ENCODE measurements around the gene NOP14.
"Not testable (repeated sequence)": the region's sequence is repeated elsewhere in the genome, so short reads cannot be mapped to it uniquely, and the experiment has no call there.

The NOP14 gene

DNA sequence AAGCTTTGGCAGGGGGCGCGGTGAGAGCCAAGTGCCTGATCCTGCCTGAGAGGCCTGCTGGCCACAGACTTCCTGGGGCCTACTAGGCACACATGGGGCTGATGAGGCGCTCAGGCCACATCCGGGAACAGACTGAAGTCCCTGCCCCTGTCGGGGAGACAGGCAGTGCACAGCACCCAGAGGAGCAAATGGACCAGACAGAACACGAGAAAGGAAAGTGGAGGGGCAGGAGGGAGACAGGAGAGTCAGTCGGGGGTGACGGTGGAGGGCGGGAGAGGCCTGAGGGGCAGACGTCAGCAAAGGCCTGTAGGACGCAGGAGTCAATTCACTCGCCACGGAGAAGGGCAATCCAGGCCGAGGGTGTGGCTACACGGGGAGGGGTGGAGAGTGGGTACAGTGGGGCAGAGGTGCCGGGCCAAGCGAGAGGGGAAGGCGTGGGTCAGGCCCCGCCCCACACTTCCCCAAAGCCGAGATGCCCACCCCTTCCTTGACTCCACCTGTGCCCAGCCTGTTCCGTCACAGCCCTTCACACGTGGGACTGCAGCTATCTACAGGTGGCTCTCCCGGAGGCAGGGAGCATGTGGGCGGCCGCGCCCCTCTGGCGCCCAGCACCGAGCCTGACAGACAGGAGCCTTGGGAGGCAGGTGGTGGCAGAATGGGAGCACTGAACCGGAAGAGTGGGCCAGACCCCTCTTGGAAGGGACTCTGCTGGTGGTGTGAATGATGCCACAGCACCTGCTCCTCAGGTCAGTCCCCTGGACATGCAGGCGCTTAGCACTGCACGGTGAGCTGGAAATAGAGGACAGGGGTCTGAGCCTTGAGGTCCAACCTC, 20.5 kb downstream of the NOP14 start:
- H3K36me3 ChIP-seq (ENCODE audit: control insufficient read depth, insufficient read depth, low read length) = peaks cover 87% of the 10 kb centered on the region
- H3K27ac ChIP-seq (ENCODE audit: insufficient read depth, low read length, poor library complexity, severe bottlenecking) = peak overlapping the region; percentile 28
- H3K4me3 ChIP-seq (ENCODE audit: insufficient read depth, low read depth, low read length, poor library complexity, severe bottlenecking) = no peak overlapping the region
- no peaks in the 10 kb centered on the region for H3K4me1 ChIP-seq (ENCODE audit: control insufficient read depth, insufficient read depth, low read length, poor library complexity, severe bottlenecking)
- H3K9me3 ChIP-seq (ENCODE audit: control insufficient read depth, low read length) = no peaks in the 10 kb centered on the region
- no peaks in the 10 kb centered on the region for H3K27me3 ChIP-seq (replicated peaks; ENCODE audit: control insufficient read depth, insufficient read depth, low read length, poor library complexity, severe bottlenecking)
- no peak for DNase-seq

DNA sequence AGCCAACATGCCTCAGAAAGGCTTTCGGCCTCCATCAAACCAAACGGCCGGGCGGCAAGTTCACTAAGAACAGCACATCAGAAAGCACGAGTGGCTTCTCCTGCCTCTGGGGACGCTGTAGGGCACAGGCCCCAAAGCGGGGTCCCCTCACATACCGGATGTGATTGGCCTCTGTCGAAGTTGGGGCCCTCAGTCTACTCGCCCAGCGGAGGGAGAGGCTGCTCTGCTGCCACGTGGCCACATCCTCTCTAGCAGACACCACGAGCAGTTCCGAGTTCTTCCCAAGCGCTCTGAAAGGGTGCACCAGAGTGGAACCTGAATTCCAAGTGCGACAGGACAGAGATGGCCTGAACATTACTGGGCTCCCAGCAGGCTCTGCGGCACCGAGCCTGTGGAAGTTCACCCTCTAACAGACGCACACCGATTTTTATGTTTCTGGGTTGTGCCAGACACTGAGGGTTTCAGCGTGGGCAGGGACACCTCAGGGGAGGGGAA, 21.1 kb downstream of the NOP14 start:
- peaks cover 5% of the 10 kb centered on the region for H3K4me1 ChIP-seq (ENCODE audit: control insufficient read depth, insufficient read depth, low read length, poor library complexity, severe bottlenecking)
- no peak for DNase-seq
- peak overlapping the region; percentile 28 for H3K27ac ChIP-seq (ENCODE audit: insufficient read depth, low read length, poor library complexity, severe bottlenecking)
- H3K36me3 ChIP-seq (ENCODE audit: control insufficient read depth, insufficient read depth, low read length) = peaks cover 80% of the 10 kb centered on the region
- no peaks in the 10 kb centered on the region for H3K9me3 ChIP-seq (ENCODE audit: control insufficient read depth, low read length)
- H3K4me3 ChIP-seq (ENCODE audit: insufficient read depth, low read depth, low read length, poor library complexity, severe bottlenecking) = no peak overlapping the region
- no peaks in the 10 kb centered on the region for H3K27me3 ChIP-seq (replicated peaks; ENCODE audit: control insufficient read depth, insufficient read depth, low read length, poor library complexity, severe bottlenecking)

DNA sequence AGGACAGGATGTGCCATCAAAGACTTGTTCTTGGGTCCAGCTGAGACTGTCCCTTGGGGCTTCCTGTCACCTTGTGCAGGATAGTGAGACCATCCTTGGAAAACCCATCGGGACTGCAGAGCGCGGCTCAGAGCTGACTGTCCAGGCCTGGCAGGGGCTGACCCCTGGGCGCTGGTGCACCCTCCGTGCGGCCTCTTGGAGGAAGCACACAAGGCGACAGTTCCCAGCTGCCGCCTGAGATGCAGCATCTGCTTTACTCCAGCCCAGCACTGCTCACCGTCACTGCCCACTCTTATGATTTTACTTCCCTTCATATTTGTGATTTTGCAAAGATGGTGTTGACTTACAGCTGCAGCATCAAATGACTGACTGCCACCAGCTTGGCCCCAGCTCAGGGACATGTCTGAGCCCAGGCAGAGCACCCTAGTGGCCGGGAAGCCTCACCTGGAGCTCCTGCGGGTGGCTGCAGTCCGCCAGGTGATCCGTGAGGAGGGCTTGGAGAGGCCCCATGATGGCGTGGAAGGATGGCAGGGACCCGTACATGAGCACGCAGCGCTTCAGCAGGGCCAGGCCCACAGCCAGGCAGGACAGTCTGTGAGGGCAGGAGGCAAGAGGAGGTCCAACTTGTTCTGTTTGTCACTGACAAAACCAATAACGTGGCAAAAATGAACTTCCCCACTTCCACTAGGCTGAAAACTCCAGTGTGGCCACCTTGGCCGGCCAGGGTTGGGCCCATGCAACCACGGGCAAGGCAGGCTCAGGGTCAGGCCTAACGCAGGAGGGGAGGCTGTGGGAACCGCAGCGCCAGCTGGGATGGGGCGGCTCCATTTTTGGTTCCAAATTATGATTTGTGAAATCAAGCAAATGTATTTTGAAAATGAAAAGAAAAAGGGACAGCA, 21.8 kb downstream of the NOP14 start:
- Histone ChIP-seq H3K4me1 (ENCODE audit: control insufficient read depth, insufficient read depth, low read length, poor library complexity, severe bottlenecking) (peaks cover 12% of the 10 kb centered on the region), H3K4me3 (ENCODE audit: insufficient read depth, low read depth, low read length, poor library complexity, severe bottlenecking) (no peak overlapping the region), H3K27me3 (replicated peaks; ENCODE audit: control insufficient read depth, insufficient read depth, low read length, poor library complexity, severe bottlenecking) (no peaks in the 10 kb centered on the region), H3K36me3 (ENCODE audit: control insufficient read depth, insufficient read depth, low read length) (peaks cover 73% of the 10 kb centered on the region), H3K27ac (ENCODE audit: insufficient read depth, low read length, poor library complexity, severe bottlenecking) (no peak overlapping the region), H3K9me3 (ENCODE audit: control insufficient read depth, low read length) (no peaks in the 10 kb centered on the region)
- DNase-seq = no peak

DNA sequence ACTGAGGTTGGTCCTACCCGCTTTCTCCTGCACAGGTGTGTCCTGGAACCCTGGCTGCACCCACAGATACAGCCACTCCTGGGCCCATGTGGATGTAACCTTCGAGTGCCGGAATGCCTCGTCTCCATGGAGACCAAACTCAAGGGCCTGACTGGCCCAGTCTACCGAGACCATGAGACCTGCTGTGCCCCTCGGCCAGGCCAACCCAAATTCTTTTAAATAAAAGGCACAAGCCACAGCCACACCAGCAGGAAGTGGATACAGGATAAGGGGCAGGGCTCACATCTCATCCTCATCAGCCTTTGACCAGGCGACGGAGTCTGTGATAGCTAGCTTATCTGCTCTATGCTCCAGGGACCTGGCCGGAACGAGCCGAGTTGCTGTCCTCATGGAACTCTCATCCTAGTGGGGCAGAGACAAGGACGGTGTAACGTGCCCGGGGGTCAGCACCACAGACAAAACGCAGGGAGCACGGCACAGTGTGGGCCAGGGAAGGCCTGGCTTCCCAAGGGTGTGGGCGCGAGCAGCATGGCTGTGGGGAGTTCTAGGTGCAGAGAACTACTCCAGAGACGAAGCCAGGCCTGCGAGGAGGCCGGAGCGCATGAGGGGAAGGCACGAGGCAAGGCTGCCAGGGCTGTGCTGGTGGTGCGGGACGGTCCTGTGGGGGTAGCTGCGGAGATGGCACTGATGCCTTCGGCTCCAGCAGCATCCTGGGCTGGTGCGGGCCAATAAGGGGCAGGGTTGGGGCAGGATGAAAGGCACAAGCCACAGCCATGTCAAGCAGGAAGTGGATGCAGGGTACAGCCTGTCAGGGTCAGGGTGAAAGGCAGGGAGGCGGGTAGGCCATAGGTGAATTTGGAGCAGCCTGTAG, 22.7 kb downstream of the NOP14 start:
- Histone ChIP-seq H3K9me3 (ENCODE audit: control insufficient read depth, low read length) (no peaks in the 10 kb centered on the region), H3K4me3 (ENCODE audit: insufficient read depth, low read depth, low read length, poor library complexity, severe bottlenecking) (no peak overlapping the region), H3K27ac (ENCODE audit: insufficient read depth, low read length, poor library complexity, severe bottlenecking) (no peak overlapping the region), H3K4me1 (ENCODE audit: control insufficient read depth, insufficient read depth, low read length, poor library complexity, severe bottlenecking) (peaks cover 21% of the 10 kb centered on the region), H3K27me3 (replicated peaks; ENCODE audit: control insufficient read depth, insufficient read depth, low read length, poor library complexity, severe bottlenecking) (no peaks in the 10 kb centered on the region), H3K36me3 (ENCODE audit: control insufficient read depth, insufficient read depth, low read length) (peaks cover 67% of the 10 kb centered on the region)
- no peak for DNase-seq

DNA sequence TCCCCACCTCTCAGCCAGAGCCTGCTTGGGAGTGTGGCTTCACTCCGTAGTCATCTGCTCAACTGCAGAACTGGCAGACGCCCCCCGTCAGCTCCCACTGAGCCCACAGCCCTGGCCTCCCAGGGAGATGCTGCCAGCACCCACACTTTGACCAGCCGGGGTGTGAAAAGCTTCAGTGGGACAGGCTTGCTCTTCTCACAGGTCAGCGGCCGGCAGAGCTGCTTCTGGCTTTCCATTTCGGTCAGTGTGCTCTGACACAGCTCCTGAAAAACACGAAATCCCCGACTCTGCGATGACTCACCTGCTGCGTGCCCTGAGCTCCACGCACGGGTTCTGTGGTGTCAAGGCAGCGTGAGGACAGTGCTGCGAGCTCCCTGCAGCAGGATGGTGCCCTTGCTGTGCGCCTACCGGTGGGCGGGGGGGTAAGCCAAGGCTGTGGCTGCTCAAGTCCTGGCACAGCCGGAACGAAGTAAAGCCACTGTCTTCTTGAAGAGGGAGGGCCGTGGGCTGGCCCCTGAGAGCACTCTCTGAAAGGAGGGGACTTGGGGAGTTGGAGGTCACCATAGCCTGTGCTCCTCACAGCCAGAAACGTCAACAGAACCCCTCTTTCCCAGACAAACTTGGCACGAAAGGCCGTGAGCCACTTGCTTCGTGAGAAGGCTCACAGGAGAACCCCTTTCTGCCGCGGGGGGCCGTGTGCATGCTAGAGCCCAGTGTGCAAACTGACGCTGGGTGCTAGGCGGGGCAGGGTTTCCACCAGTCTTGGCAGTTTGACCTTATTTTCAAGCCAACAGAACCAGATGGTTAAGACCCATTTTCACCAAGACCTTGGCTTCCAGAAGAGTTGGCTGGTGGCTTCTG, 23.6 kb downstream of the NOP14 start:
- H3K9me3 ChIP-seq (ENCODE audit: control insufficient read depth, low read length) = no peaks in the 10 kb centered on the region
- no peaks in the 10 kb centered on the region for H3K27me3 ChIP-seq (replicated peaks; ENCODE audit: control insufficient read depth, insufficient read depth, low read length, poor library complexity, severe bottlenecking)
- H3K4me3 ChIP-seq (ENCODE audit: insufficient read depth, low read depth, low read length, poor library complexity, severe bottlenecking) = no peak overlapping the region
- peaks cover 28% of the 10 kb centered on the region for H3K4me1 ChIP-seq (ENCODE audit: control insufficient read depth, insufficient read depth, low read length, poor library complexity, severe bottlenecking)
- no peak for DNase-seq
- H3K36me3 ChIP-seq (ENCODE audit: control insufficient read depth, insufficient read depth, low read length) = peaks cover 58% of the 10 kb centered on the region
- H3K27ac ChIP-seq (ENCODE audit: insufficient read depth, low read length, poor library complexity, severe bottlenecking) = no peak overlapping the region

DNA sequence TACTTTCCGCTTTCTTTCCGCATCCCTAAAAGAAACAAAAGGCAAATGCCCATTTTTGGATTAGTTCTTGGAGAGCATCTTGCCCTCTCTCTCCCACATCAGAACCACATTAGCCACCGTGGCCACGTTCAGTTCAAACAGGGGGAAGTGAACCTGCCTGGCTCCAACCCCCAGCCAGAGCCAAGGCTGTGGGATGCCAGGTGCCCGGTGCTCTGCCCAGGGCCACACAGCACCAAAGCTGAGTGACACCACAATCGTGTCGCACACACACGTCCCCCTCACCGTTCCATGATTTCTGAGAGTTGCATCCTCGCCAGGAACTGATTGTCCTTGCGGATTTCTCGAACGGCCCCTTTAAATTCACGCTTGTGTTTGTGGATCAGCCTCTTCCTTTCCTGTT, 24.3 kb downstream of the NOP14 start:
- Histone ChIP-seq H3K4me3 (ENCODE audit: insufficient read depth, low read depth, low read length, poor library complexity, severe bottlenecking) (no peak overlapping the region), H3K27me3 (replicated peaks; ENCODE audit: control insufficient read depth, insufficient read depth, low read length, poor library complexity, severe bottlenecking) (no peaks in the 10 kb centered on the region), H3K27ac (ENCODE audit: insufficient read depth, low read length, poor library complexity, severe bottlenecking) (no peak overlapping the region), H3K9me3 (ENCODE audit: control insufficient read depth, low read length) (no peaks in the 10 kb centered on the region), H3K36me3 (ENCODE audit: control insufficient read depth, insufficient read depth, low read length) (peaks cover 55% of the 10 kb centered on the region), H3K4me1 (ENCODE audit: control insufficient read depth, insufficient read depth, low read length, poor library complexity, severe bottlenecking) (peaks cover 29% of the 10 kb centered on the region)
- no peak for DNase-seq

DNA sequence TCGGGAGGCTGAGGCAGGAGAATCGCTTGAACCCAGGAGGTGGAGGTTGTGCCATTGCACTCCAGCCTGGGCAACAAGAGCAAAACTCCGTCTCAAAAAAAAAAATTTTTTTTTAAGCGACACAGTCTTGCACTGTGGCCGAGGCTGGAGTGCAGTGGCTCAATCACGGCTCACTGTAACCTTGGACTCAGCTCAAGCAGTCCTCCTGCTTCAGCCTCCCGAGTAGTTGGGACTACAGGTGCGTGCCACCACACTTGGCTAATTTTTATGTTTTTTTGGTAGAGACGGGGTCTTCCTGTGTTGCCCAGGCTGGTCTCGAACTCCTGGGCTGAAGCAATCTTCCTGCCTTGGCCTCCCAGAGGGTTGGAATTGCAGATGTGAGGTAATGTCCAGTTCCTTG, 24.8 kb downstream of the NOP14 start:
- not testable (repeated sequence) for H3K4me3 ChIP-seq (ENCODE audit: insufficient read depth, low read depth, low read length, poor library complexity, severe bottlenecking); H3K27ac ChIP-seq (ENCODE audit: insufficient read depth, low read length, poor library complexity, severe bottlenecking); H3K27me3 ChIP-seq (replicated peaks; ENCODE audit: control insufficient read depth, insufficient read depth, low read length, poor library complexity, severe bottlenecking); H3K9me3 ChIP-seq (ENCODE audit: control insufficient read depth, low read length); DNase-seq
- peaks cover 34% of the 10 kb centered on the region for H3K4me1 ChIP-seq (ENCODE audit: control insufficient read depth, insufficient read depth, low read length, poor library complexity, severe bottlenecking)
- peaks cover 50% of the 10 kb centered on the region for H3K36me3 ChIP-seq (ENCODE audit: control insufficient read depth, insufficient read depth, low read length)

DNA sequence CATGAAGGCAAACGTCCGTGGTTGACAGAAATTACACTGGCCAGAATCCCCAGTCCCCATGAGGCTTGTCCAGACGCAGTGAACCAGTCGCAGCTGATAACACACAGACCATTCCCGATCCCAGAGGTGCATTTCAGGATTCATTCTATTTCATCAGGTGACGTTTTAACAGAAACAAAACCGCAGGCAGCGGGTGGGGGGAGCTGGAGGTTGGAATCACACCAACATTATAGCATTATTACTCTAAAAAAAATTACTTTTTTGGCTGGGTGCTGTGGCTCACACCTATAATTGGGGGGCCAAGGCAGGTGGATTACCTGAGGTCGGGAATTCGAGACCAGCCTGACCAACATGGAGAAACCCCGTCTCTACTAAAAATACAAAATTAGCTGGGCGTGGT, 25.2 kb downstream of the NOP14 start:
- Histone ChIP-seq H3K4me1 (ENCODE audit: control insufficient read depth, insufficient read depth, low read length, poor library complexity, severe bottlenecking) (peaks cover 38% of the 10 kb centered on the region), H3K27ac (ENCODE audit: insufficient read depth, low read length, poor library complexity, severe bottlenecking) (no peak overlapping the region), H3K27me3 (replicated peaks; ENCODE audit: control insufficient read depth, insufficient read depth, low read length, poor library complexity, severe bottlenecking) (no peaks in the 10 kb centered on the region), H3K36me3 (ENCODE audit: control insufficient read depth, insufficient read depth, low read length) (peaks cover 46% of the 10 kb centered on the region), H3K9me3 (ENCODE audit: control insufficient read depth, low read length) (no peaks in the 10 kb centered on the region), H3K4me3 (ENCODE audit: insufficient read depth, low read depth, low read length, poor library complexity, severe bottlenecking) (no peak overlapping the region)
- DNase-seq = no peak

Measured in effector memory CD4-positive, alpha-beta T cell (primary cell).